ENCODE data around the gene QKI.
A peak's percentile ranks its signal among the peaks of the same experiment; 100 is the strongest.

Gene QKI

DNA sequence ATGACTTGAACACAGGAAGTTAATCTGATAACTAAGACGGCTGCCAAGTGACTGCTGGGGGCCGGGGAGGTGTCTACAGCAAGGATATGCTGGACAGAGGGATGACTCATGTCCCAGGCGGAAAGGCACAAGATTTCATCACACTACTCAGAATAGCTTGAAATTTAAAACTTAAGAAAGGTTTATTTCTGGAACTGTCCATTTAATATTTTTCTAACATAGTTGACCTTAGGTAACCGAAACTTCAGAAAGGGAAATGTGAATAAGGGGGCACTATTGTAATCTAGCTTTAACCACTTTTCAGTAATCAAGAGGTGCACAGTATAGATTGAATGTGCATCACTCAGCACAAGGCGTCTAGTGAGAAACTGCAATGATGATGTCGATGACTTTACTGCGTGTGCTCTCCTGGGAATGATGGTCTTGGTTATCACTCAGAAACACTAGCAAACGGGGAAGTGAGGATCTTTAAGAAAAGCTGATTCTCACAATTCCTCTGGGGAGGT, 171.5 kb downstream of the QKI start:
- H2BK5ac ChIP-seq (ENCODE audit: low read length): no peak overlapping the region
- no peaks in the 10 kb centered on the region for H3K27me3 ChIP-seq (ENCODE audit: control insufficient read depth in 3 of 3, insufficient read depth in 3 of 3, low read depth in 1 of 3, low read length in 3 of 3)
- H3K36me3 ChIP-seq (replicated peaks in 1 of 2; ENCODE audit: control insufficient read depth in 2 of 2, insufficient read depth in 2 of 2, low read length in 2 of 2): no peaks in the 10 kb centered on the region
- WGBS, 2 donors (ENCODE audit: extremely low coverage in 2 of 2, insufficient read length in 2 of 2, insufficient replicate concordance in 1 of 2): no CpG with 5 or more reads among the region's 8 CpGs
- H2AFZ ChIP-seq (ENCODE audit: low read length): no peak overlapping the region
- H3K4me1 ChIP-seq (ENCODE audit: control insufficient read depth in 2 of 2, insufficient read depth in 1 of 2, low read depth in 1 of 2, low read length in 2 of 2): peaks cover 0 to 5% of the 10 kb centered on the region in 2 donors
- H3K4ac ChIP-seq (ENCODE audit: low read length): no peak overlapping the region
- H2BK120ac ChIP-seq (ENCODE audit: low read depth, low read length): no peak overlapping the region
- H2BK15ac ChIP-seq (ENCODE audit: low read length): no peak overlapping the region
- peaks cover 1% of the 10 kb centered on the region for H3K79me1 ChIP-seq (ENCODE audit: low read depth, low read length)
- H3K4me2 ChIP-seq (ENCODE audit: insufficient read depth, low read length, poor library complexity, severe bottlenecking): no peak overlapping the region
- no peak overlapping the region for H3K27ac ChIP-seq (replicated peaks; ENCODE audit: low read length)
- no peak overlapping the region for H4K91ac ChIP-seq (ENCODE audit: low read depth, low read length, poor library complexity)
- H4K8ac ChIP-seq (ENCODE audit: low read depth, low read length): no peak overlapping the region
- H2BK12ac ChIP-seq (ENCODE audit: low read length): no peak overlapping the region
- no peak overlapping the region for H3K18ac ChIP-seq (ENCODE audit: low read length)
- no peak overlapping the region for H3K23ac ChIP-seq (ENCODE audit: low read depth, low read length, poor library complexity)
- H3K9ac ChIP-seq (ENCODE audit: low read depth, low read length, poor library complexity): no peak overlapping the region
- H3K4me3 ChIP-seq (ENCODE audit: low read length in 2 of 2): no peak overlapping the region
- H3K9me3 ChIP-seq (replicated peaks in 1 of 2; ENCODE audit: control insufficient read depth in 2 of 2, insufficient read depth in 1 of 2, low read depth in 1 of 2, low read length in 2 of 2): peaks cover 0 to 2% of the 10 kb centered on the region in 2 donors
- H3K14ac ChIP-seq (ENCODE audit: low read length): no peak overlapping the region
- DNase-seq (ENCODE audit: low spot score): no peak
- no peak overlapping the region for H2AK5ac ChIP-seq (ENCODE audit: low read depth, low read length)

GRCh38 chr6:163586888-163587287, 172.4 kb downstream of the QKI start:
- Histone ChIP-seq H3K27me3 (ENCODE audit: control insufficient read depth in 3 of 3, insufficient read depth in 3 of 3, low read depth in 1 of 3, low read length in 3 of 3) (no peaks in the 10 kb centered on the region), H3K23ac (ENCODE audit: low read depth, low read length, poor library complexity) (no peak overlapping the region), H3K27ac (replicated peaks; ENCODE audit: low read length) (no peak overlapping the region), H4K8ac (ENCODE audit: low read depth, low read length) (no peak overlapping the region), H2BK12ac (ENCODE audit: low read length) (no peak overlapping the region), H3K18ac (ENCODE audit: low read length) (no peak overlapping the region), H3K9ac (ENCODE audit: low read depth, low read length, poor library complexity) (no peak overlapping the region), H3K4me3 (ENCODE audit: low read length in 2 of 2) (no peak overlapping the region), H3K36me3 (replicated peaks in 1 of 2; ENCODE audit: control insufficient read depth in 2 of 2, insufficient read depth in 2 of 2, low read length in 2 of 2) (no peaks in the 10 kb centered on the region), H3K9me3 (replicated peaks in 1 of 2; ENCODE audit: control insufficient read depth in 2 of 2, insufficient read depth in 1 of 2, low read depth in 1 of 2, low read length in 2 of 2) (peaks cover 0 to 4% of the 10 kb centered on the region in 2 donors), H3K14ac (ENCODE audit: low read length) (no peak overlapping the region), H3K79me1 (ENCODE audit: low read depth, low read length) (peaks cover 1% of the 10 kb centered on the region), H3K4ac (ENCODE audit: low read length) (no peak overlapping the region), H4K91ac (ENCODE audit: low read depth, low read length, poor library complexity) (no peak overlapping the region), H2BK15ac (ENCODE audit: low read length) (no peak overlapping the region), H2BK5ac (ENCODE audit: low read length) (no peak overlapping the region), H3K4me1 (ENCODE audit: control insufficient read depth in 2 of 2, insufficient read depth in 1 of 2, low read depth in 1 of 2, low read length in 2 of 2) (peaks cover 0 to 5% of the 10 kb centered on the region in 2 donors), H2AFZ (ENCODE audit: low read length) (no peak overlapping the region), H2AK5ac (ENCODE audit: low read depth, low read length) (no peak overlapping the region), H2BK120ac (ENCODE audit: low read depth, low read length) (no peak overlapping the region), H3K4me2 (ENCODE audit: insufficient read depth, low read length, poor library complexity, severe bottlenecking) (no peak overlapping the region)
- WGBS, 2 donors (ENCODE audit: extremely low coverage in 2 of 2, insufficient read length in 2 of 2, insufficient replicate concordance in 1 of 2): no CpG with 5 or more reads among the region's 6 CpGs
- DNase-seq (ENCODE audit: low spot score): no peak

GRCh38 chr6:163588220-163588919, 173.9 kb downstream of the QKI start:
- Histone ChIP-seq H3K18ac (ENCODE audit: low read length) (peak overlapping the region; percentile 81), H3K27ac (replicated peaks; ENCODE audit: low read length) (no peak overlapping the region), H3K9ac (ENCODE audit: low read depth, low read length, poor library complexity) (no peak overlapping the region), H3K36me3 (replicated peaks in 1 of 2; ENCODE audit: control insufficient read depth in 2 of 2, insufficient read depth in 2 of 2, low read length in 2 of 2) (no peaks in the 10 kb centered on the region), H3K27me3 (ENCODE audit: control insufficient read depth in 3 of 3, insufficient read depth in 3 of 3, low read depth in 1 of 3, low read length in 3 of 3) (no peaks in the 10 kb centered on the region), H3K9me3 (replicated peaks in 1 of 2; ENCODE audit: control insufficient read depth in 2 of 2, insufficient read depth in 1 of 2, low read depth in 1 of 2, low read length in 2 of 2) (peaks cover 0 to 11% of the 10 kb centered on the region in 2 donors), H2BK120ac (ENCODE audit: low read depth, low read length) (no peak overlapping the region), H2BK12ac (ENCODE audit: low read length) (no peak overlapping the region), H2AFZ (ENCODE audit: low read length) (no peak overlapping the region), H3K4me1 (ENCODE audit: control insufficient read depth in 2 of 2, insufficient read depth in 1 of 2, low read depth in 1 of 2, low read length in 2 of 2) (peaks cover 0 to 5% of the 10 kb centered on the region in 2 donors), H3K79me1 (ENCODE audit: low read depth, low read length) (peaks cover 1% of the 10 kb centered on the region), H3K4me3 (ENCODE audit: low read length in 2 of 2) (no peak overlapping the region), H3K14ac (ENCODE audit: low read length) (no peak overlapping the region), H3K4ac (ENCODE audit: low read length) (no peak overlapping the region), H2BK5ac (ENCODE audit: low read length) (no peak overlapping the region), H4K8ac (ENCODE audit: low read depth, low read length) (no peak overlapping the region), H2BK15ac (ENCODE audit: low read length) (no peak overlapping the region), H3K23ac (ENCODE audit: low read depth, low read length, poor library complexity) (no peak overlapping the region), H2AK5ac (ENCODE audit: low read depth, low read length) (no peak overlapping the region), H4K91ac (ENCODE audit: low read depth, low read length, poor library complexity) (no peak overlapping the region), H3K4me2 (ENCODE audit: insufficient read depth, low read length, poor library complexity, severe bottlenecking) (no peak overlapping the region)
- WGBS, 2 donors (ENCODE audit: extremely low coverage in 2 of 2, insufficient read length in 2 of 2, insufficient replicate concordance in 1 of 2): no CpG with 5 or more reads among the region's 22 CpGs
- DNase-seq (ENCODE audit: low spot score): no peak

- H2BK15ac ChIP-seq (ENCODE audit: low read length): no peak overlapping the region
- H2AK5ac ChIP-seq (ENCODE audit: low read depth, low read length): no peak overlapping the region
- H3K27ac ChIP-seq (replicated peaks; ENCODE audit: low read length): no peak overlapping the region
- no peak overlapping the region for H4K91ac ChIP-seq (ENCODE audit: low read depth, low read length, poor library complexity)
- H2BK5ac ChIP-seq (ENCODE audit: low read length): no peak overlapping the region
- no peak overlapping the region for H3K4me2 ChIP-seq (ENCODE audit: insufficient read depth, low read length, poor library complexity, severe bottlenecking)
- no peak overlapping the region for H2BK120ac ChIP-seq (ENCODE audit: low read depth, low read length)
- H3K18ac ChIP-seq (ENCODE audit: low read length): no peak overlapping the region
- H4K8ac ChIP-seq (ENCODE audit: low read depth, low read length): no peak overlapping the region
- H3K79me1 ChIP-seq (ENCODE audit: low read depth, low read length): peaks cover 1% of the 10 kb centered on the region
- no peaks in the 10 kb centered on the region for H3K27me3 ChIP-seq (ENCODE audit: control insufficient read depth in 3 of 3, insufficient read depth in 3 of 3, low read depth in 1 of 3, low read length in 3 of 3)
- H3K4me3 ChIP-seq (ENCODE audit: low read length in 2 of 2): no peak overlapping the region
- no peak overlapping the region for H3K14ac ChIP-seq (ENCODE audit: low read length)
- no peak overlapping the region for H3K9ac ChIP-seq (ENCODE audit: low read depth, low read length, poor library complexity)
- H3K4me1 ChIP-seq (ENCODE audit: control insufficient read depth in 2 of 2, insufficient read depth in 1 of 2, low read depth in 1 of 2, low read length in 2 of 2): peaks cover 0 to 5% of the 10 kb centered on the region in 2 donors
- no peak overlapping the region for H2BK12ac ChIP-seq (ENCODE audit: low read length)
- no peak overlapping the region for H2AFZ ChIP-seq (ENCODE audit: low read length)
- no peak overlapping the region for H3K4ac ChIP-seq (ENCODE audit: low read length)
- H3K36me3 ChIP-seq (replicated peaks in 1 of 2; ENCODE audit: control insufficient read depth in 2 of 2, insufficient read depth in 2 of 2, low read length in 2 of 2): no peaks in the 10 kb centered on the region
- DNase-seq (ENCODE audit: low spot score): no peak
- peaks cover 0 to 12% of the 10 kb centered on the region in 2 donors for H3K9me3 ChIP-seq (replicated peaks in 1 of 2; ENCODE audit: control insufficient read depth in 2 of 2, insufficient read depth in 1 of 2, low read depth in 1 of 2, low read length in 2 of 2)
- WGBS, 2 donors (ENCODE audit: extremely low coverage in 2 of 2, insufficient read length in 2 of 2, insufficient replicate concordance in 1 of 2): no CpG with 5 or more reads among the region's 5 CpGs
- no peak overlapping the region for H3K23ac ChIP-seq (ENCODE audit: low read depth, low read length, poor library complexity)
Measured at GRCh38 chr6:163589387-163589786, 174.9 kb downstream of the QKI start.

Data from neuronal stem cell (in vitro differentiated cells).